C4-2B (cell line): ENCODE data around the gene ABCG2.

Experiments used
- H3K27ac ChIP-seq: fragments of 450-650 bp; 2 replicates; pipeline ENCODE4 v1.5.1; 2017
- ZFX ChIP-seq: fragments of 450-650 bp; IDR thresholded peaks from 2 replicates; pipeline ENCODE4 v1.6.1; 2017
- TF ChIP-seq, protein P1 (sequence below): fragments of 450-650 bp; conservative IDR thresholded peaks from 2 replicates; pipeline ENCODE4 v1.5.1; 2017; ENCODE audit warnings: mild to moderate bottlenecking

Gene ABCG2

DNA sequence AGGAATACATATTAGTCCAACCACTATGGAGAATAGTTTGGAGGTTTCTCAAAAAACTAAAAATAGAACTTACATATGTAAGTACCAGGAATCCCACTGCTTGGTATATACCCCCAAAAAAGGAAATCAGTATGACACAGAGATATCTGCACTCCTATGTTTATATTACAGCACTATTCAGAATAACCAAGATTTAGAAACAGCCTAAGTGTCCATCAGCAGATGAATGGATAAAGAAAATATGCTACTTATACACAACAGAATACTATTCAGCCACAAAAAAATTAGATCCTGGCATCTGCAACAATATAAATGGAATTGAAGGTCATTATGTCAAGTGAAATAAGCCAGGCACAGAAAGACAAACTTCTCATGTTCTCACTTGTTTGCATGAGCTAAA lies 27.5 kb upstream of the ABCG2 start:
- no peak overlapping the region for H3K27ac ChIP-seq
- no peak for TF ChIP-seq ZFX
- TF ChIP-seq, protein P1, sequence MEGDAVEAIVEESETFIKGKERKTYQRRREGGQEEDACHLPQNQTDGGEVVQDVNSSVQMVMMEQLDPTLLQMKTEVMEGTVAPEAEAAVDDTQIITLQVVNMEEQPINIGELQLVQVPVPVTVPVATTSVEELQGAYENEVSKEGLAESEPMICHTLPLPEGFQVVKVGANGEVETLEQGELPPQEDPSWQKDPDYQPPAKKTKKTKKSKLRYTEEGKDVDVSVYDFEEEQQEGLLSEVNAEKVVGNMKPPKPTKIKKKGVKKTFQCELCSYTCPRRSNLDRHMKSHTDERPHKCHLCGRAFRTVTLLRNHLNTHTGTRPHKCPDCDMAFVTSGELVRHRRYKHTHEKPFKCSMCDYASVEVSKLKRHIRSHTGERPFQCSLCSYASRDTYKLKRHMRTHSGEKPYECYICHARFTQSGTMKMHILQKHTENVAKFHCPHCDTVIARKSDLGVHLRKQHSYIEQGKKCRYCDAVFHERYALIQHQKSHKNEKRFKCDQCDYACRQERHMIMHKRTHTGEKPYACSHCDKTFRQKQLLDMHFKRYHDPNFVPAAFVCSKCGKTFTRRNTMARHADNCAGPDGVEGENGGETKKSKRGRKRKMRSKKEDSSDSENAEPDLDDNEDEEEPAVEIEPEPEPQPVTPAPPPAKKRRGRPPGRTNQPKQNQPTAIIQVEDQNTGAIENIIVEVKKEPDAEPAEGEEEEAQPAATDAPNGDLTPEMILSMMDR: no peak

DNA sequence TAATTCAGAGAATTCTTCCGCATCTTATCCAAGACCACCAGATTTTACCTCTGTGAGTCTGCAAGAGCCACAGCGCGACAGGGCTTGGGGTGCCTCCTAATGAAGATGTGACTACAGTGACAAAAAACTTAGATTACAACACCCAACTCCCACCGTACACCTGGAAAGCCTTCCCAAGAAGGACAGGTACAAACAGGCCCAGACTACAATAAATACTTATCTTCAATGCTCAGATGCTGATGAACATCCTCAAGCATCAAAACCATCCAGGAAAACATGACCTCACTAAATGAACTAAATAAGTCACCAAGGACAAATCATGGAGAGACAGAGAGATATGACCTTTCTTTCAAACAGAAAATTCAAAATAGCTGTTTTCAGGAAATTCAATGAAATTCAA lies 20.8 kb upstream of the ABCG2 start:
- no peak overlapping the region; the same call in 1 of the 2 replicates for H3K27ac ChIP-seq
- TF ChIP-seq, protein P1: no peak

DNA sequence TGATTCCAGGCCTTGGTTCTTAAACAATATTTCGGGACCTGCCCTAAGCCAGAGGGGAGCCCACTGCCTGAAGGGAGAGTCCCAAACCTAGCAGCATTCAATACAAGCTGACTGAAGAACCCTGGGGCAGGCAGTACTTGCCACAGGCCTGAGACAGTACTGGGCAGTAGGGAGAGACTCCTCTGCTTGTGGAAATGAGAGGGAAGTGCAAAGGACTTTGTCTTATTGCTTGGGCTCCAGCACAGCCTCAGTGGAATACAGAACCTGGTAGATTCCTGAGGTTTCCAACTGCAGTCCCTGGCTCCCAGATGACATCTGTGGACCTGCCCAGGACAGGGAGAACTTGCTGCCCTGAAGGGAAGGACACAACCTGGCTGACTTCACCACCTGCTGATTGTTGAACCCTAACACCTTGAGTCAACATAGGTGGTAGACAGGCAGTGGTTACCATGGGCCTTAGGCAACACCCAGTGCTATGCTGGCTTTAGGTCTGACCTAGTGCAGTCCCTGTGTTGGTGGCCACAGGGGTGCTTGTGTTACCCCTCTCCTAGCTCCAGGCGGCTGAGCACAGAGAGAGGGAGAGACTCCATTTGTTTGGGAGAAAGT lies 20.3 kb upstream of the ABCG2 start:
- TF ChIP-seq ZFX: no peak
- H3K27ac ChIP-seq: peak overlapping the region; percentile 26; the same call in 1 of the 2 replicates

DNA sequence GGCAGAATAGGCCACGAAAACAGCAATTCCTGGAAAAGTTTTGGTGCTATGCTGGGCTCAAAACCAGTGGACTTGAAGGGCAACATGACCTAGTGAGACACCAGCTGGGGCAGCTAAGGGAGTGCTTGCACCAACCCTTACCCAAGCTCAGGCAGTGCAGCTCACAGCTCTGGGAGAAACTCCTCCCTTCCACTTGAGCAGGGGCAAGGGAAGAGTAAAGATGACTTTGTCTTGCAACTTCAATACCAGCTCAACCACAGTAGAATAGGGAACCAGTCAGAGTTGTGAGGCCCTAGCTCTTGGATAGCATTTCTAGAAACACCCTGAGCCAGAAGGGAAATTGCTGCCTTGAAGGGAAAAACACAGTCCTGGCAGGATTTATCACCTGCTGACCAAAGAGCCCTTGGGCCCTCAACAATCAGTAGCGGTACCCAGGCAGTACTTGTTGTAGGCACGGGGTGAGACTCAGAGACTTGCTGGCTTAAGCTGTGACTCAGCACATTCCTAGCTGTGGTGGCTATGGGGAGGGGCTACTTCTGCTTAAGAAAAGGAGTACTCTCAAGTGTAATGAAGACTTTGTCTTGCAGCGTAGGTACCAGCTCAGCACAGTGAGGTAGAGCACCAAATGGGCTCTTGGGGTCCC lies 19.7 kb upstream of the ABCG2 start:
- TF ChIP-seq, protein P1: no peak
- TF ChIP-seq ZFX: no peak
- peak overlapping the region; percentile 26; the same call in 1 of the 2 replicates for H3K27ac ChIP-seq

DNA sequence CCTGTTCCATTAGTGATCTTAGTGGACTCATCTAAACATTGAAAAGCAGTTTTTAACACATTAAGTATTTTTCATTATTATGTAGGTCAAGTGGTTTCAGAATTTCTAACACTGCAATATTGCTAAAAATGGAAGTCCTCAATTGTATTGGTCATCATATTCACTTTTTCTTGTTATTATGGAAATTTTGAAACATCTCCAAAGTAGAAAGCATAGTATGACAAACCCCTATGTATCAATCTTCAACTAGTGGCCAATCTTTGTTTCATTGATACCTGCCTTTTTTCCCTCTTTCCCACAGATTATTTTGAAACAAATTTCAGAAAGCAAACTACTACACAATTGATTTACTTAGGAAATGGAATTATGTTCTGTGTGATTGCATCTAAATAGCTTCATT lies 14.5 kb upstream of the ABCG2 start:
- H3K27ac ChIP-seq: no peak overlapping the region
- TF ChIP-seq ZFX: no peak

DNA sequence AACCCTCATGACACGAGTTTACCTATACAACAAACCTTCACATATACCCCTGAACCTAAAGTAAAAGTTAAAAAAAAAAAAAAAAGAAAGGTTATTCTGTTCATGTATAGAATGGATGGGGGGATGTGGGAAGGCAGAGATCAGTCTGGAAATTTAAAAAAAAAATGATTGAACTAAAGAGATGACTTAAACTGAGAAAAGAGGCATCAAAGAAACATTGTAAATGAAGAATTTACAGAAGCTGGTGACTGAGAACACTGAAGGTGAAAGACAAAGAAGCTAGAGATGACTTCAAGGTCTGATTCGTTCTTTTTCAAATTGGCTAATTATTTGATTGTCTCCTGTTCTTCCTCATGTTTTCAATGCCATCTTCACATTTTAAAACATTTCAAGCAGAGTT lies 12.8 kb upstream of the ABCG2 start:
- TF ChIP-seq, protein P1: no peak
- TF ChIP-seq ZFX: no peak
- H3K27ac ChIP-seq: no peak overlapping the region

DNA sequence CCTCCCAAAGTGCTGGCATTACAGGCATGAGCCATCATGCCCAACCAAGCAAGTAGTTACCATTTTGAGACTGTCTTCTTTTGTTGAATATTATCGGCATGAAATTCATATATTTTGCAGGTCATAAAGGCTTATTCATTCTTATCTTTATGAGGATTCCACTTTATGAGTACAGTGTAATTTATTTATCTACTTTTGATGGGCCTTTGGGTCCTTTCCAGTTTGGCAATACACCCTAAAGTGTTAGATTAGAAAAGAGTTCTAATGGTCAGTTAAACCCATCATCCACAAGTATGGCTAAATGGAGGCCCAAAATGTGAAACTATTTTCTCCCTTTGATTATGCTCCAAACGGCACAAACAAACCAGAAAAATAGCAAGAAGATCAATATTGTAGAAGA lies 10.9 kb upstream of the ABCG2 start:
- TF ChIP-seq, protein P1: no peak
- no peak for TF ChIP-seq ZFX
- H3K27ac ChIP-seq: no peak overlapping the region

DNA sequence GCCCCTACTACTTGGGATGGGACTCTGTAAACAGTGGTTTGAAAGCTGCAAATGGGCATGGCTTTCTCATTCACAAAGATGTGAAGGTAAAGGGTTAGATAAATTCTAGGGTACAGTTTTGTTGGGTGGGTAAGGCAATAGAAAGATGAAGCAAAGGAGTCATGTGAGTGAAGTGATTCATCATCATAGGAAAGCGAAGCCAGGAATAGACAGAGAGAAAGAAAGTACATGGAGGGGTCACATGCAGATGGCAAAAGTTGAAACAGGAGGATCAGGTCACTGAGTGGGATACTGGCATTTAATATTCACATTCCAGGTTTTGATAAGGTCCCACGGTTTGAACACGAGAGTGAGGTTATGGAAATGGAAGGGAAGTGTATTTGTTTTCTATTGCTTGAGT lies 8.2 kb upstream of the ABCG2 start:
- H3K27ac ChIP-seq: no peak overlapping the region
- TF ChIP-seq ZFX: no peak
- TF ChIP-seq, protein P1: no peak
